Stimulated activated CD8-positive, alpha-beta memory T cell treated with anti-CD3 and anti-CD28 coated beads, Interleukin-2, amount 100 ng/mL, for 48 hours (primary cell): ENCODE data around the gene ENO2.
A peak's percentile ranks its signal among the peaks of the same experiment; 100 is the strongest.

Experiments used
- DNase-seq, 2 donors: peaks; one replicate each; pipeline ENCODE4 v3.0.0-alpha.2; 2020; ENCODE audit warnings: low read depth in 2 of 2

Gene ENO2

DNA sequence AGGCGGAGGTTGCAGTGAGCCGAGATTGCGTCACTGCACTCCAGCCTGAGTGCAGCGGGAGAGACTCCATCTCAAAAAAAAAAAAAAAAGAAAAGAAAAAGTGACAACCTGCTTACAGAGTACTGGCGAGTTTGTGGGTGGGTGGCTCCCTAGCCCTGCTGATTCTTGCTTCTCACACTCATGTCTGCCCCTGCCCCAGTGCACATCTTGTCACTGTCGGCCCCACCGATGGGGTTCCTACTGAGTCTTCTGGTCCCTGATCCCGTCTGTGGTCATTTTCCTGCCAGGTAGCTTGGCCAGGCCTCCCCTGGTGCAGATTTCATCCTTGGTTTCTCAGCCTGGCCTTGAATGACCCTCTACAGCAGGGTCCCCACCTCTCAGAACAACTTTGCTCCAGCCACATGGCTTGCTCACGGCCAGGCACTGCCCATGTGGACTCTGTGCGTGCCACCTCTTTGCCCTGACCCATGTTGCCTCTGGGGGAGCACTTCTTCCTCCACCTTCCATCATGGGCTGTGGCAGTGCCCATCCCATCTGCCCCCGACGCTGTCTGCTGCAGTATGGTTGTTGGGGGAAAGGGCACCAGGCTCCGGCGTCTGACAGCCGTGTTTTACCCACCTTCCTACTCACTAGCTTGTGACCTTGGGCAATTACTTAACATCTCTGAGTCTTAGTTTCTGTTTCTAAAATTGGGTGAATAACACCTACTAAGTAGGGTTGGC lies 34.7 kb downstream of the ENO2 start:
- no peak for DNase-seq

- no peak for DNase-seq
Measured at GRCh38 chr12:6950401-6950801, 36.0 kb downstream of the ENO2 start.

- DNase-seq, result no peak
Measured at GRCh38 chr12:6950811-6951540, 36.6 kb downstream of the ENO2 start, which contains the start of gene PTPN6. TSS of gene PTPN6 (plus strand) at chr12:6951356. CDS start at chr12:6951513, 157 bp downstream.

GRCh38 chr12:6951551-6952120 lies 37.3 kb downstream of the ENO2 start:
- DNase-seq, result no peak

GRCh38 chr12:6952121-6952862 lies 37.9 kb downstream of the ENO2 start:
- no peak for DNase-seq

- DNase-seq, result no peak
Measured at GRCh38 chr12:6952863-6953441, 38.6 kb downstream of the ENO2 start.

DNA sequence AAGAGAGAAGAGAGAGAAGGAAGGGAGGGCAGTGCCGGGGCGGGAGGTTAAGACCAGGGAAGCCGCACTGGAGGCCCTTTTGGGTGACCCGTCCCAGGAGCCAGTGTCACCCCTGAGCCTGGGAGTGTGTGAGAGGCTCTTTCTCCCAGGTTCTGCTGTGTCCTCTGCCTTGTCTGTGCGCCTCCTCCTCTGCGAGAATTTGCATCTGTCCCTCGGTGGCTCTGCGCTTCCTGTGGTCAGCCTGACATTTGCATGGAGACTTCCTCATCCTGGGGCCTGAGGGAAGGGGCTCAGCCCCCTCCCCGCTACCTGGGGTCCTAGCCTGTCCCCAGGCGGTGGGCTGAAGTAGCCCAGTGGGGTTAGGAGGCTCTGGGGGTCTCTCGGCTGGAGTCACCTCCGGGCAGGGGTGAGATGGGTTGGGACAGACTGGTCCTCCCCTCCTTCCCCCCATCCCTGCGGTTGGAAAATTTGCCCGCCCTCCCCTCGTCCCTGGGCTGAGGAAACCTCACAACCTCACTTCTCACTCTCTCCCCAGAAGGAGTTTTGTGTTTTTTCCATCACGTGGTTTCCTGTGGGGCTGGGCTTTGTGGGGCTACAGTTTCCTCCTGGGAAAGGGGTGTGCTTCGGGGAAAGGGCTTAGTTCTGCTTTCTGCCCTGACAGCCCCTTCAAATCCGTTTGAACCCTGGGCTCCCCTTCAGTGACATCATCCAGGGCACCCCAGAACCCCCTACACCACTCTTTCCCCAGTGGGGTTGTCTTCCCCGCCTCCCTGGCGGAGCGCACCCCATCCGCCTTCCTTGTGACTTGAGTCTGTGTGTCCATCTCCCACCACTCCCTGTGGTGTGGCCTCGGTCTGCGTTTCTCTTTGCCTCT lies 39.3 kb downstream of the ENO2 start:
- DNase-seq, result peak in 1 of 2 donors; percentile 79

- no peak for DNase-seq
Measured at GRCh38 chr12:6954316-6955107, 40.1 kb downstream of the ENO2 start.

- DNase-seq, result no peak
Measured at GRCh38 chr12:6955108-6956020, 41.0 kb downstream of the ENO2 start.

DNA sequence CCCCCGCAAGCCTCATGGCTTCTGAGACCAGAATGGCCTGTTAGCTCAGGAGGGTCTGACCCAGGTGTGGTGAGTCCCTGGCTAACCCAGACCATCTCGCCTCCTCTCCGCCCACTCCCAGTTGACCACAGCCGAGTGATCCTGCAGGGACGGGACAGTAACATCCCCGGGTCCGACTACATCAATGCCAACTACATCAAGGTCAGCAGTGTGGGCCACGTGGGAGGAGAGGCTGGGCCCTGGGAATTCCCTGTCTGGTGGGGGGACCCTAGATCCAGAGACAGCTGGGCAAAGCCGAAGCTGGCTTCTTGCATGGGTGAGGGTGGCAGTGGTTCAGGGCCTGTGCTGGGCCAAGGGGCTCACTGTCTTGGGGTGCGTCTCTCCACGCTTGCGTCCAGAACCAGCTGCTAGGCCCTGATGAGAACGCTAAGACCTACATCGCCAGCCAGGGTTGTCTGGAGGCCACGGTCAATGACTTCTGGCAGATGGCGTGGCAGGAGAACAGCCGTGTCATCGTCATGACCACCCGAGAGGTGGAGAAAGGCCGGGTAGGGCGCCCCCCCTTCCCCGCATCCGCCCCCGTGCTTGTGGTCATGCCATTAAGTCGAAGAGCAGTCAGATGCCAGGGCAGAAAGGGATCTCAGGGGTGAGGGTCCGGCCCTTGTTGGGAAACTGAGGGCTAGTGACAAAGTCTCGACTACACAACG lies 41.8 kb downstream of the ENO2 start:
- DNase-seq, result no peak

DNA sequence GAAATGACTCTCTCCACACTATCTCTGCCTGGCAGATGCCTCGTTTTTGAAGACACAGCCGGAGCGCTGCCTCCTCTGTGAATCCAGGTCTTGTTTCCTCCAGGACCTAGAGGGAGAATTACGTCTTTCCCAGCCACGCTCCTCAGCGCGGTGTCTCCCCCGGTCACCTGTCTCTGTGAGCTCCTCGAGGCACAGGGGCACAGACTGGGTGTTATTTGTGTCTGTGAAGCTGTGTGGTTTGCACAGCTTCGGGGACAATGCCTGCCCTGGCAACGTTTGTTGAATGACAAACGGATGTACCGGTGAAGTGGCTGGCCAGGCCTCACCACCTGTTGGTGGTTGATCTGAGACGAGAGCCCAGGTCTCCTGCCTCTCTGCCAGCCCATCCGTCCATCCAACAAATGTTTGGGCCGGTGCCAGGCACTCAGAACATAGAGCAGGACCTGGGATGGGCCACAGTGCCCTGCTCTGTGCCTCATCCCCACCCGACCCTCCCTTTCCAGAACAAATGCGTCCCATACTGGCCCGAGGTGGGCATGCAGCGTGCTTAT lies 42.8 kb downstream of the ENO2 start:
- DNase-seq, result no peak

DNA sequence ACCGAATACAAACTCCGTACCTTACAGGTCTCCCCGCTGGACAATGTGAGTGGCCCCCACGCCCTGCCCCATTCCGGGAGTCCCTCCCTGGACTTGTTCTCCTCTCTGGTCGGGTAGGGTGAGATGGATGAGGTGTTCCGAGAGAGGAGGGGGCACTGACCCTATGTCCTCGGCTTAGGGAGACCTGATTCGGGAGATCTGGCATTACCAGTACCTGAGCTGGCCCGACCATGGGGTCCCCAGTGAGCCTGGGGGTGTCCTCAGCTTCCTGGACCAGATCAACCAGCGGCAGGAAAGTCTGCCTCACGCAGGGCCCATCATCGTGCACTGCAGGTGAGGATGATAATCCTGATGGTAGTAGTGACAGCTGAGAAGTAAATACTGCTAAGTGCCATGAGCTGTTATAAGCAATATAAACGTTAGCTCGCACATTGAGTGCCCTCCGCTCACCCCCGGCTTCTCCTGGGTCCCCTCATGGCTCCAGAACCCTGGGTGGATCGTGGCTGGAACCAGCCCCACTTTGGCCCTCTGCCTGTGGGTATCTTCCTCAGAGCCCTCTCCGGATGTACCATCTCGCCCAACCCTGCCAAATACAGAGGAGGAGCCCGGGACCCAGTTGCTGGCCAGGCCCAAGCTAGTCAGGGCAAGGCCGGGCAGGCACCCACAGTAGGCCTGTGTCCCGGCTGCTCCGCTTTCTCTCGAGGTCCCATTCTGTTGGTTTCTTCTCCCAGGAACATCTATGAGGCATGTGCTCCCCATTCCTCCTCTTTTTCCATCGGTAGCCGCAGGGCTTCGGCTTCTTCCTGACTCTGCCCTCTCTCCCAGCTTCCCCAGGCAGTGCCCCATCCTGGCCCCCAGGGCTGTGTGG lies 43.6 kb downstream of the ENO2 start:
- no peak for DNase-seq

GRCh38 chr12:6958609-6959057 lies 44.3 kb downstream of the ENO2 start:
- DNase-seq, result no peak

GRCh38 chr12:6959058-6959804 lies 44.9 kb downstream of the ENO2 start:
- DNase-seq, result no peak

- DNase-seq, result no peak
Measured at GRCh38 chr12:6959805-6960592, 45.6 kb downstream of the ENO2 start.
